HEK293T (cell line): ENCODE data around the gene FADS3.

ENCODE experiments used
- CTCF ChIA-PET: fragments of 350-600 bp; formaldehyde crosslinking; extraction: SDS; loops from one replicate; lab custom pipeline; 2021; ENCODE audit warnings: antibody characterized with exemption, inconsistent platforms; lab: Yijun Ruan, JAX
- POLR2A ChIA-PET: fragments of 350-600 bp; formaldehyde crosslinking; extraction: SDS; loops from one replicate; lab custom pipeline; 2020; ENCODE audit warnings: antibody characterized with exemption, inconsistent platforms; lab: Yijun Ruan, JAX
- DNase-seq: peaks from one replicate; pipeline ENCODE4 v3.0.0; 2012; ENCODE audit warnings: mixed read lengths; ENCODE audit errors: extremely low spot score
- ARNT ChIP-seq: fragments of 450-650 bp; IDR thresholded peaks from 2 replicates; pipeline ENCODE4 v1.6.1; 2017; ENCODE audit warnings: mild to moderate bottlenecking
- BHLHE40 ChIP-seq: fragments of 450-650 bp; IDR thresholded peaks from 2 replicates; pipeline ENCODE4 v1.6.1; 2016; ENCODE audit warnings: mild to moderate bottlenecking, moderate library complexity, borderline replicate concordance
- CTBP1 ChIP-seq: fragments of 450-650 bp; IDR thresholded peaks from 2 replicates; pipeline ENCODE4 v1.6.1; 2016; ENCODE audit warnings: borderline replicate concordance
- ELF4 ChIP-seq: fragments of 450-650 bp; IDR thresholded peaks from 2 replicates; pipeline ENCODE4 v1.6.1; 2017; ENCODE audit warnings: antibody characterized with exemption
- FOXA1 ChIP-seq: fragments of 450-650 bp; IDR thresholded peaks from 2 replicates; pipeline ENCODE4 v1.6.1; 2016; ENCODE audit warnings: mild to moderate bottlenecking
- FOXK2 ChIP-seq: fragments of 450-650 bp; IDR thresholded peaks from 2 replicates; pipeline ENCODE4 v1.6.1; 2016; ENCODE audit warnings: mild to moderate bottlenecking
- FOXM1 ChIP-seq: fragments of 450-650 bp; IDR thresholded peaks from 2 replicates; pipeline ENCODE4 v1.6.1; 2017; ENCODE audit warnings: mild to moderate bottlenecking, borderline replicate concordance
- HDGF ChIP-seq: fragments of 450-650 bp; IDR thresholded peaks from 2 replicates; pipeline ENCODE4 v1.6.1; 2017; ENCODE audit warnings: antibody characterized with exemption, borderline replicate concordance
- L3MBTL2 ChIP-seq: fragments of 450-650 bp; conservative IDR thresholded peaks from 2 replicates; pipeline ENCODE4 v1.6.1; 2016; ENCODE audit warnings: mild to moderate bottlenecking
- LEF1 ChIP-seq: fragments of 450-650 bp; IDR thresholded peaks from 2 replicates; pipeline ENCODE4 v1.6.1; 2017; ENCODE audit warnings: mild to moderate bottlenecking, borderline replicate concordance
- NFRKB ChIP-seq: fragments of 450-650 bp; IDR thresholded peaks from 2 replicates; pipeline ENCODE4 v1.6.1; 2016; ENCODE audit warnings: mild to moderate bottlenecking, moderate library complexity
- PKNOX1 ChIP-seq: fragments of 450-650 bp; IDR thresholded peaks from 2 replicates; pipeline ENCODE4 v1.6.1; 2016
- SP1 ChIP-seq: fragments of 450-650 bp; IDR thresholded peaks from 2 replicates; pipeline ENCODE4 v1.6.1; 2017
- SUZ12 ChIP-seq: fragments of 450-650 bp; IDR thresholded peaks from 2 replicates; pipeline ENCODE4 v1.6.1; 2016; ENCODE audit warnings: mild to moderate bottlenecking
- TARDBP ChIP-seq: fragments of 450-650 bp; IDR thresholded peaks from 2 replicates; pipeline ENCODE4 v1.6.1; 2016
- ZNF384 ChIP-seq: fragments of 450-650 bp; IDR thresholded peaks from 2 replicates; pipeline ENCODE4 v1.6.1; 2016

The FADS3 gene

GRCh38 chr11:61911701-61912529 lies 20.6 kb upstream of the FADS3 start:
- no peak for DNase-seq
- ChIA-PET POLR2A (no interaction called here), CTCF (no interaction called here)
- no peak for TF ChIP-seq PKNOX1
- TF ChIP-seq TARDBP = no peak
- TF ChIP-seq SUZ12 = no peak
- TF ChIP-seq SP1 = no peak
- no peak for TF ChIP-seq L3MBTL2
- no peak for TF ChIP-seq FOXA1
- TF ChIP-seq FOXK2 = no peak
- no peak for TF ChIP-seq BHLHE40
- TF ChIP-seq ARNT = no peak
- TF ChIP-seq FOXM1 = no peak
- TF ChIP-seq ZNF384 = no peak
- no peak for TF ChIP-seq LEF1
- TF ChIP-seq NFRKB = no peak
- TF ChIP-seq ELF4 = no peak
- no peak for TF ChIP-seq CTBP1
- no peak for TF ChIP-seq HDGF

GRCh38 chr11:61911128-61911700 lies 19.9 kb upstream of the FADS3 start:
- ChIA-PET POLR2A (no interaction called here), CTCF (interaction anchor here (2.0 kb wide), 1 partner anchor 12 kb away, joined by 8 read pairs; no protein-coding TSS in a partner anchor)
- TF ChIP-seq SUZ12 = no peak
- no peak for TF ChIP-seq ZNF384
- TF ChIP-seq ARNT = no peak
- TF ChIP-seq LEF1 = no peak
- TF ChIP-seq L3MBTL2 = no peak
- no peak for TF ChIP-seq BHLHE40
- no peak for TF ChIP-seq FOXM1
- TF ChIP-seq FOXK2 = no peak
- TF ChIP-seq ELF4 = no peak
- no peak for TF ChIP-seq FOXA1
- TF ChIP-seq TARDBP = no peak
- TF ChIP-seq CTBP1 = no peak
- TF ChIP-seq NFRKB = no peak
- no peak for TF ChIP-seq SP1
- TF ChIP-seq HDGF = no peak
- TF ChIP-seq PKNOX1 = no peak
- no peak for DNase-seq

- no peak for DNase-seq
- CTCF ChIA-PET = interaction anchor here (0.9 to 2.0 kb wide), 3 partner anchors 11 to 172 kb away, joined by 3 to 8 read pairs (median 6); no protein-coding TSS in a partner anchor
- TF ChIP-seq FOXA1 = no peak
- TF ChIP-seq ZNF384 = no peak
- no peak for TF ChIP-seq SP1
- no peak for TF ChIP-seq L3MBTL2
- no peak for TF ChIP-seq HDGF
- TF ChIP-seq PKNOX1 = no peak
- no peak for TF ChIP-seq CTBP1
- no peak for TF ChIP-seq ELF4
- TF ChIP-seq TARDBP = no peak
- TF ChIP-seq ARNT = no peak
- no peak for TF ChIP-seq FOXM1
- TF ChIP-seq NFRKB = no peak
- TF ChIP-seq SUZ12 = no peak
- POLR2A ChIA-PET = no interaction called here
Observed at GRCh38 chr11:61910187-61911127, 19.1 kb upstream of the FADS3 start.

- POLR2A ChIA-PET = interaction anchor here (1.0 to 1.2 kb wide), 2 partner anchors 41 to 59 kb away, joined by 3 read pairs; no protein-coding TSS in a partner anchor
- CTCF ChIA-PET = interaction anchor here (0.6 to 2.4 kb wide), 3 partner anchors 10 to 11 kb away, joined by 4 to 21 read pairs (median 5); no protein-coding TSS in a partner anchor
- no peak for DNase-seq
- TF ChIP-seq ZNF384 = no peak
- TF ChIP-seq TARDBP = no peak
- TF ChIP-seq LEF1 = no peak
- TF ChIP-seq L3MBTL2 = no peak
- TF ChIP-seq BHLHE40 = no peak
- no peak for TF ChIP-seq PKNOX1
Observed at GRCh38 chr11:61908730-61909316, 17.5 kb upstream of the FADS3 start.
